Measurements from ENCODE around the gene TSPAN18. TPM values are rescaled to one million over a fixed set of nuclear protein-coding genes. Genes with fewer than 3 reads are reported as not detected.

Gene TSPAN18
- total and polyA plus RNA-seq, 2 of the 8 experiments (the other 6 are each of a cell fraction or from before 2014, with no cell fraction given), result 5.2 to 10.2 TPM

DNA sequence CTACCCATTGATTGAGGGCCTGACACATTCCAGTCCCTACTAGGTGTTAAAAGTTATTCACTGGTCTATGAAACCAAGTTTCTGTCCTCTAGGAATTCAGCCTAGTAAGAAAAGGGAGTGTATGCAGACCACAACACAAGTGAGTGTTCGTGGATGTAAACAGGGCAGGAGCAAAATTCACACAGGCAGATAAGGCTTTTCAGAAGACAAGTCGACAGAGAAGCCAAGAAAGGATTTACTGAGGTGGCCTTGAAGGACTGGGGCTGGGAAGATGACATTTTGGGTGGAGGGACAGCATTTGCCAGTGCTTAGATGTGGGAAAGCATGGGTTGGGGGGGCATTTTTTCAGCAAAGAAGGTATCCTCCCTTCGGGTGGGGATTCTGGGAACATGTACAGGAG lies 76.2 kb downstream of the TSPAN18 start:
- H3K79me1 ChIP-seq (ENCODE audit: low read depth, low read length), result no peaks in the 10 kb centered on the region
- H3K14ac ChIP-seq (ENCODE audit: insufficient read length), result no peak overlapping the region
- no peak overlapping the region for H2BK12ac ChIP-seq (ENCODE audit: low read depth, low read length)
- 0 out of 7 replicates have a peak, but pooled peaks cover 0 to 2% (median 0%) of the 10 kb centered on the region in 4 experiments for H3K27me3 ChIP-seq (replicated peaks in 1 of 4; ENCODE audit: control insufficient read depth in 3 of 4, extremely low read depth in 1 of 4, insufficient read depth in 3 of 4, low read length in 3 of 4)
- H2BK120ac ChIP-seq (replicated peaks; ENCODE audit: low read depth, low read length), result no peak overlapping the region
- ChIA-PET POLR2A (ENCODE audit: partially characterized antibody) (no interaction called here), CTCF (ENCODE audit: partially characterized antibody) (interaction anchor here (0.6 to 4.8 kb wide), 8 partner anchors 10 to 92 kb away, joined by 3 to 38 read pairs (median 8); no protein-coding TSS in a partner anchor)
- H4K5ac ChIP-seq (ENCODE audit: insufficient read length, low read depth, low read length), result no peak overlapping the region
- H3K56ac ChIP-seq (replicated peaks; ENCODE audit: insufficient read length, low read depth, low read length), result no peak overlapping the region
- H3K27ac ChIP-seq (ENCODE audit: low read depth, low read length), result no peak overlapping the region
- FAIRE-seq (no peak), DNase-seq (ENCODE audit: low read depth in 1 of 2, low spot score in 2 of 2) (no peak)
- peak overlapping the region; percentile 34; the same call in 1 of the 2 replicates for H2BK20ac ChIP-seq (ENCODE audit: low read length)
- H2BK5ac ChIP-seq (ENCODE audit: low read depth, low read length), result no peak overlapping the region
- H2AFZ ChIP-seq (ENCODE audit: low read length), result no peak overlapping the region
- H4K20me1 ChIP-seq (replicated peaks in 1 of 2; ENCODE audit: control insufficient read depth in 1 of 2, insufficient read depth in 2 of 2, low read length in 2 of 2), result peaks cover 0 to 1% of the 10 kb centered on the region in 2 experiments
- no peaks in the 10 kb centered on the region for H3K36me3 ChIP-seq (ENCODE audit: control insufficient read depth in 2 of 4, insufficient read depth in 4 of 4, low read length in 3 of 4)
- no peaks in the 10 kb centered on the region for H3K9me3 ChIP-seq (ENCODE audit: insufficient read depth in 2 of 2, low read depth in 1 of 2, low read length in 1 of 2)
- peaks cover 6 to 30% (median 23%) of the 10 kb centered on the region in 4 experiments for H3K4me1 ChIP-seq (replicated peaks in 1 of 4; ENCODE audit: control insufficient read depth in 3 of 4, insufficient read depth in 4 of 4, low read length in 3 of 4)
- H3K4me2 ChIP-seq (ENCODE audit: insufficient read depth in 1 of 2, low read depth in 2 of 2, low read length in 2 of 2), result no peak overlapping the region
- H3K18ac ChIP-seq (ENCODE audit: extremely low read depth, low read length), result no peak overlapping the region
- WGBS, 2 experiments (ENCODE audit: extremely low coverage in 1 of 2, insufficient coverage in 1 of 2, insufficient read length in 1 of 2, insufficient replicate concordance in 2 of 2, low coverage in 1 of 2, low lambda C conversion rate in 2 of 2, missing lambda C conversion rate in 1 of 2), result 93% methylated on average over 3 of the region's 3 CpGs; no CpG with 5 or more reads in 1 of the 2 experiments
- no peak overlapping the region for H3K4me3 ChIP-seq (ENCODE audit: extremely low read depth in 1 of 4, insufficient read depth in 2 of 4, low read depth in 3 of 4, low read length in 4 of 4)
- no peak overlapping the region; the same call in 1 of the 2 replicates for H2AK5ac ChIP-seq (ENCODE audit: low read depth, low read length)
- TF ChIP-seq RBBP5 (IDR thresholded peaks at IDR 0.05; ENCODE audit: borderline replicate concordance, low read depth, low read length) (no peak), PHF8 (conservative IDR thresholded peaks at IDR 0.05; ENCODE audit: low read depth, low read length) (no peak), KDM5A (IDR thresholded peaks at IDR 0.05; ENCODE audit: low read length) (no peak), SP4 (IDR thresholded peaks at IDR 0.05; ENCODE audit: low read length) (no peak), EGR1 (IDR thresholded peaks at IDR 0.05; ENCODE audit: borderline replicate concordance, low read depth, low read length) (no peak), YY1 (IDR thresholded peaks at IDR 0.05; ENCODE audit: low read depth, low read length) (no peak)
- H4K91ac ChIP-seq (replicated peaks; ENCODE audit: insufficient read length, low read length), result no peak overlapping the region
- H3K4ac ChIP-seq (replicated peaks; ENCODE audit: insufficient read length, low read depth, low read length), result no peak overlapping the region
- H3K23ac ChIP-seq (ENCODE audit: insufficient read length), result no peak overlapping the region
- H2BK15ac ChIP-seq (ENCODE audit: low read length), result peak overlapping the region; percentile 67; the same call in 1 of the 2 replicates
- no peak overlapping the region for H3K9ac ChIP-seq (replicated peaks in 1 of 4; ENCODE audit: extremely low read depth in 1 of 4, low read depth in 3 of 4, low read length in 3 of 4)
- H3K79me2 ChIP-seq (ENCODE audit: control insufficient read depth in 1 of 2, insufficient read depth in 2 of 2, low read length in 2 of 2), result no peaks in the 10 kb centered on the region
- H3K23me2 ChIP-seq (ENCODE audit: low read depth, low read length), result no peaks in the 10 kb centered on the region
- H4K8ac ChIP-seq (ENCODE audit: extremely low read depth, insufficient read depth, low read length), result no peak overlapping the region
